Choroid plexus epithelial cell (primary cell): ENCODE measurements around the gene NAAA.
"Not testable (repeated sequence)": the region's sequence is repeated elsewhere in the genome, so short reads cannot be mapped to it uniquely, and the experiment has no call there.

Source experiments
- DNase-seq: peaks from one replicate; pipeline ENCODE4 v3.0.0-alpha.2; 2010; ENCODE audit warnings: low read depth
- H3K4me3 ChIP-seq: 2 replicates; pipeline ENCODE4 v1.5.1; 2011; ENCODE audit warnings: low read depth, mild to moderate bottlenecking, control low read depth, low read length, moderate library complexity
- TF ChIP-seq, protein P1 (sequence below): conservative IDR thresholded peaks from 2 replicates; pipeline ENCODE4 v1.5.1; 2011; ENCODE audit warnings: low read depth, mild to moderate bottlenecking, control low read depth, inconsistent platforms, low read length, moderate library complexity

Gene NAAA

DNA sequence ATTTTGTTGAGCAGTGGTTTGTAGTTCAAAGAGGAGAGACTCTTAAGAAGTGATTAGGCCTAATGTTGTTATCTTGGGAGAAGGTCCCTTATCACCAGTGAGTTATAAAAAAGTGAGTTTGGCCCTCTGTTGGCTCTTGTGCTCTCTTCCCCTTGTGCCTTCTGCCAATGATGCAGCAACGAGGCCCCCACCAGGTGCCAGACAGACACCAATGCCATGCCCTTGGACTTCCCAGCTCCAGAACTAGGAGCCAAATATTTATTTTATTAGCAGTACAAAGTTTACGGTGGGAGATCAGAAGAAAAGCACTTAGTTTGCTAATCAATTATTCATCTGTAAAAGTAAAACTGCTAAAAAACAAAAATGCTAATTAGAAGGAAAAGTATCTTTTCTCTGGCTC, 22.7 kb upstream of the NAAA start:
- DNase-seq: no peak
- no peak overlapping the region for H3K4me3 ChIP-seq
- TF ChIP-seq, protein P1, sequence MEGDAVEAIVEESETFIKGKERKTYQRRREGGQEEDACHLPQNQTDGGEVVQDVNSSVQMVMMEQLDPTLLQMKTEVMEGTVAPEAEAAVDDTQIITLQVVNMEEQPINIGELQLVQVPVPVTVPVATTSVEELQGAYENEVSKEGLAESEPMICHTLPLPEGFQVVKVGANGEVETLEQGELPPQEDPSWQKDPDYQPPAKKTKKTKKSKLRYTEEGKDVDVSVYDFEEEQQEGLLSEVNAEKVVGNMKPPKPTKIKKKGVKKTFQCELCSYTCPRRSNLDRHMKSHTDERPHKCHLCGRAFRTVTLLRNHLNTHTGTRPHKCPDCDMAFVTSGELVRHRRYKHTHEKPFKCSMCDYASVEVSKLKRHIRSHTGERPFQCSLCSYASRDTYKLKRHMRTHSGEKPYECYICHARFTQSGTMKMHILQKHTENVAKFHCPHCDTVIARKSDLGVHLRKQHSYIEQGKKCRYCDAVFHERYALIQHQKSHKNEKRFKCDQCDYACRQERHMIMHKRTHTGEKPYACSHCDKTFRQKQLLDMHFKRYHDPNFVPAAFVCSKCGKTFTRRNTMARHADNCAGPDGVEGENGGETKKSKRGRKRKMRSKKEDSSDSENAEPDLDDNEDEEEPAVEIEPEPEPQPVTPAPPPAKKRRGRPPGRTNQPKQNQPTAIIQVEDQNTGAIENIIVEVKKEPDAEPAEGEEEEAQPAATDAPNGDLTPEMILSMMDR: no peak

DNA sequence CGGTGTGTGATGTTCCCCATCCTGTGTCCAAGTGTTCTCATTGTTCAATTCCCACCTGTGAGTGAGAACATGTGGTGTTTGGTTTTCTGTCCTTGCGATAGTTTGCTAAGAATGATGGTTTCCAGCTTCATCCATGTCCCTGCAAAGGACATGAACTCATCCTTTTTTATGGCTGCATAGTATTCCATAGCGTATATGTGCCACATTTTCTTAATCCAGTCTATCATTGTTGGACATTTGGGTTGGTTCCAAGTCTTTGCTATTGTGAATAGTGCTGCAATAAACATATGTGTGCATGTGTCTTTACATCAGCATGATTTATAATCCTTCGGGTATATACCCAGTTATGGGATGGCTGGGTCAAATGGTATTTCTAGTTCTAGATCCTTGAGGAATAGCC, 21.3 kb upstream of the NAAA start:
- H3K4me3 ChIP-seq, DNase-seq: not testable (repeated sequence)

DNA sequence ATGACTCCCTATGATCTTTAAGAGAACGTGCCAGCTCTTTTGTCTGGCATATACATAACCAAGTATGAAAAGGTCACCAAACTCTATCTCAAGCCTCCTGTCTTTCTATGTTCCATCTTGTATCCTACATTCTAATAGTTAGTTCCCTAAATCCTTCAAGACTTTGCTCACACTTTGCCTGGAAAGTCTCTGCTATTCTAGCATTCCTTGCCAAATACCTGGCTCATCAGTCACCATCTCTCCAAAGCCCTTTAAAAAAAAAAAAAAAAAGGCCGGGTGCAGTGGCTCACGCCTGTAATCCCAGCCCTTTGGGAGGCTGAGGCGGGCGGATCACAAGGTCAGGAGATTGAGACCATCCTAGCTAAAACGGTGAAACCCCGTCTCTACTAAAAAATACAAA, 17.7 kb upstream of the NAAA start:
- DNase-seq: peak; percentile 9
- not testable (repeated sequence) for H3K4me3 ChIP-seq

DNA sequence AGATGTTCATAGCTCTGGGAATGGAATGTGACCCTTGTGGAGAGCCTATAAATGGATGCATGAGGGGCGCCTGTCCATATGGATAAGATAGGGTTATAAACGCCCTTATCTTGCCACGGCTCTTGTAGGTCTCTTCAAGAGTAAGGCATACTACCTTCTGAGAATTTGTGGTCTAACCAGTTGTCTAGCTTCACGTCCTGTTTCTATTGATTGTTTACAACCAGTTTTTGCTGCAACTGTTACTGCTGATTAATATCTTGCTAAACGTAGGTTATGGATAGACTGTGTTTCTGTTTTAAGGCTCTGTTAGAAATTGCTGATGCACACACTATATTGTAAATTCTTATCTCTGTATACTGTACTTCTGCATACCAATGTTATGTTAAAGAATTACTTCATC, 14.0 kb upstream of the NAAA start:
- not testable (repeated sequence) for H3K4me3 ChIP-seq, DNase-seq

DNA sequence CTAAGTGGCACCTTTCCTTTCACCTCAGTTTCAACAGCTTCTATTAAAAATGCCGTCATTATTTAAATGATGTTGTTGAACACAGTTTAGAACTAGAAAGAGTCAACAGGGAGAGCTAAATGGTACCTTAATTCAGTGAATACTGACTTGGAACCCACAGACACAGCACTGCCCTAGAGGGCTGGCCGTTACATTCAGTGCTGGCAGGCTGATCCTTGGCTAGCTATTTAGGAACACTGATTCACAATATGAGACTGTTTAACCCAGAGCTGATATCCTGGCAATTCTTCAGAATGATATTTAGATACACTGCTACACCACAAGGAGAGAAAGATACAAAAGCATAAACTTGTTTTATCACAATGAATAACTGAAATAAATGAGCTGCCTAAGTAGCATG, 12.7 kb upstream of the NAAA start:
- TF ChIP-seq, protein P1: no peak
- H3K4me3 ChIP-seq: no peak overlapping the region
- DNase-seq: no peak

DNA sequence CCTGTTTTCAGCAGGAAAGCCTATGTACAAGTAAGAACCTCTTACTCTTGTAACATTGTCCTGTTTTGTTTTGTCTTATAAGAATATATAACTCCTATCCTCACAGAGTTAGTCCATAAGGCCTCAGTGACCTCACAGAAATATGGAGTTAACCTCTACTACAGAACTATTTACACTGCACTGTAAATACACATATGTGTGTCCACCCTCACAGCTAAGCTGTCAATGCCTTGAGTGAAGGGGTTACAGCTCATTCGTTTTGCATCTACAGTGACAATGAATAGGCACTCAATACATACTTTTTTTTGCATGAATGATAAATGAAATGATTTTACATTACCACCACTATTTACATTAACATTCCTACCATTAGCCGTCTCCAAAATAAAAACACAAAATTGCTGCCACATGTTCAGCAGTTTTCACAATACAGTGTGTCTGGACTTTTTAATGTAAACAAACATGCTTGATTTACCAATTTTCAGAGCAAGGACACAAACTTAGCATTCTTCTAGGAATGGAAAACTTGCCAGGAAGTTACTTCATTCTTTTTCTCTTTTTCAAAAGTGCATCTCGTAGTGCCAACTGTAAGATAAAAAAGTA, 9.5 kb upstream of the NAAA start:
- DNase-seq: peak; percentile 37
- TF ChIP-seq, protein P1: no peak
- no peak overlapping the region for H3K4me3 ChIP-seq

DNA sequence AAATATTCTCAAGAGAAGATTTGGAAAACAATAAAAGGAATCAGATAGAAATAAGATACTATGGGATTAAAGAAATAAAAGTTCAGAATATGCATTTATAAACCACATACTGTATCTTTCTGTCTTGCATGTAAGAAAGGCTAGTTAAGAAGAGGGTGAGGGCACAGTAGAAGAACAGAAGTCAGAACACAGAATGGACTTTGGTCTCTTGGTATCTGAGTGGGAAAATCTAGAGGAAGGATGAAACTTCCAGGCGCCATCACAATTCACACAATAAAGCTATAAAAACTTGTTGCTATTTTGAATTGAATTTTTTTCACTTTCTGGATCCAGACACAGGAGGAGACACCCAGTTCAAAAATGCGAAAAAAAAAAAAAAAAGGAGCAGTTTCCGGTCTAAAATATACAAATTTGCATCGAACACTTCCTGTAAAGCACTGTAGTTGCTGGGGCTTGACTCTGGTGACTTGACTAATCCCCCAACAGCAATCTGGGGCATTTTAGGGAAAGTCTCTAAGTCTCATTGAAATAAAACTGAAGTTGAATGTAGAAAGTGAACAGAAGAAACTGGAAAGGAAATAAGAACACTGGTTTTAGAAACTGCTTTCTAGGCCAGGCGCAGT, 8.1 kb upstream of the NAAA start:
- TF ChIP-seq, protein P1: no peak
- DNase-seq: no peak
- no peak overlapping the region for H3K4me3 ChIP-seq

DNA sequence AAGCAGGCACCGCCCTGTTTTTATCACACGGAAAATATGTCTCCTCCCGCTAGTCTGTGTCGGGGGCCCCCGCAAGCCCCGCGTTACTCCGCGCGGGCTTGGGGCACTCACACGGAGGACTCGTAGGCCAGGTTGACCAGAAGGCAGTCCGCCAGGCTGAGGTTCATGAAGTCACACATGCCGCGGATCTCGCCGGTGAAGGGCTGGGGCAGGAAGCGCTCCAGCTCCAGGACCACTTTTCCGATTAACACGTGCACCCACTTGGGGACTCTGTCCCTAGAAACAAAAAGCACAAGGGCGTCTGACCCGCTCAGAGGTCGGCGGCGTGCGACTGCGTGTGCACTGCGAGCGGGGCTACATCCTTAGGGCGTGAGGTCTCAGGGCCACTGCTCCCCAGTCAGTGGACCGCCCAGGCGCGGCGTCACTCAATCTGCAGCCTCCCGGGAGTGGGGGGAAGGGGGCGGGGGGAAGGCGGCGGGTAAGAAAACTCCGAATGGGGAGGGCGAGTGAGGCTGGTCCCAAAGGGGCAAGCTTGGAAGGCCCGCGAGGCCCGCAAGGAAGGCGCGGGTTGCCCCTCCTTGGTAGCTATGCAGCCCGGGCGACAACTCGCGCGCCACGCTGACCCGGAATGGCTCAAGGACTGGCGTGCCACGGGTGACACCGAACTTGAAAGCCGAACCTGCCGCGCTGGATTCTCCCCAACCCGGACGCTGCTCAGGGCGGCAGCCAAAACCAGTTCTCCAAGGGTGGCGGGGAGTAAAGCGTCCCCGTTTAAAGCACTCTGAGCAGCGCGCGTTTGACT, 722 bp downstream of the NAAA start:
- TF ChIP-seq, protein P1: no peak
- DNase-seq: peak; percentile 58

More for the DNA sequence above, 722 bp downstream of the NAAA start:
- H3K4me3 ChIP-seq: peak overlapping the region; percentile 84
